Ovary (tissue), 3 donors: ENCODE data around the gene TRPM3.

Source experiments
- CTCF ChIP-seq, 3 donors: fragments of 450-650 bp in 2 of 3; fragments of 200-600 bp in 1 of 3; IDR thresholded peaks; one replicate each; pipeline versions ENCODE4 v1.5.1 to v1.8.0; 2016 to 2022; ENCODE audit warnings: antibody characterized with exemption in 3 of 3, mild to moderate bottlenecking in 1 of 3
- EP300 ChIP-seq: sonication (generic); formaldehyde crosslinking; IDR thresholded peaks from one replicate; pipeline ENCODE4 v1.6.1; 2017; ENCODE audit warnings: antibody characterized with exemption
- donor health status: DM: no; HTN: no; CAD: no.

- no peak for TF ChIP-seq CTCF (IDR thresholded peaks at IDR 0.05)
- TF ChIP-seq EP300: no peak
Measured at GRCh38 chr9:70934642-70935041, 186.8 kb downstream of the TRPM3 start.
